Prostate gland (tissue), 2 donors: ENCODE measurements around the gene TPX2.

Experiments
- POLR2AphosphoS5 ChIP-seq: sonication (generic); formaldehyde crosslinking; IDR thresholded peaks from one replicate; pipeline ENCODE4 v1.6.1; 2017; ENCODE audit warnings: antibody characterized with exemption
- TF ChIP-seq, protein P1 (sequence below), 4 experiments: fragments of 200-600 bp in 2 of 4; fragments of 450-650 bp in 2 of 4; sonication (generic) in 2 of 4; IDR thresholded peaks; 1 replicate in 3 of 4; 2 replicates in 1 of 4; pipeline ENCODE4 v1.5.1; 2016 to 2019; ENCODE audit warnings: antibody characterized with exemption in 4 of 4, mild to moderate bottlenecking in 2 of 4, moderate library complexity in 2 of 4

DNA sequence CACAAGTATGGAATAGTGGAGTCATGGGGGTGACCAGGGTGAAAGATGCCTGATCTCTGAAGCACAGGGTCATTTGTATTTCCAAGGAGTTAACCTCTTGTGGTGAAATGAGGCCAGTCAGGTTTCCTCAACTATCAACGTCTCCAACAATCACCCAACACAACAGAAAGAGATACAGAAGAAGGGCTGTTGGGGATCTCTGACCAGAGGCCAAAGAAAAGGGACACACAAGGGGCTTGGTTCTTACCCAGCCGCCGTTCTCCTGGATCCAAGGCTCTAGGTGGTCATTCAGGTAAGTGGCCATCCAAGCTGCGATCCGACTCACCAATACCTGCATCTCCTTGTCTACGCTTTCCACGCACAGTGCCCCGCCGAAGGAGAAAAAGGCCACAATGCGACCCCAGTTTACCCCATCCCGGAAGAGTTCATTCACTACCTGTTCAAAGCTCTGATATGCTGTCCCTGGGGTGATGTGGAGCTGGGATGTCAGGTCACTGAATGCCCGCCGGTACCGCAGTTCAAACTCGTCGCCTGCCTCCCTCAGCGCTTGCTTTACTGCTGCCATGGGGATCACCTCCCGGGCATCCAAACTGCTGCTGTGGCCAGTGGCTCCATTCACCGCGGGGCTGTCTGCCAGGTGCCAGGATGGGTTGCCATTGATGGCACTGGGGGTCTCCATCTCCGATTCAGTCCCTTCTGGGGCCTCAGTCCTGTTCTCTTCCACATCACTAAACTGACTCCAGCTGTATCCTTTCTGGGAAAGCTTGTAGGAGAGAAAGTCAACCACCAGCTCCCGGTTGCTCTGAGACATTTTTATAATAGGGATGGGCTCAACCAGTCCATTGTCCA, 17.5 kb upstream of the TPX2 start:
- TF ChIP-seq, protein P1, sequence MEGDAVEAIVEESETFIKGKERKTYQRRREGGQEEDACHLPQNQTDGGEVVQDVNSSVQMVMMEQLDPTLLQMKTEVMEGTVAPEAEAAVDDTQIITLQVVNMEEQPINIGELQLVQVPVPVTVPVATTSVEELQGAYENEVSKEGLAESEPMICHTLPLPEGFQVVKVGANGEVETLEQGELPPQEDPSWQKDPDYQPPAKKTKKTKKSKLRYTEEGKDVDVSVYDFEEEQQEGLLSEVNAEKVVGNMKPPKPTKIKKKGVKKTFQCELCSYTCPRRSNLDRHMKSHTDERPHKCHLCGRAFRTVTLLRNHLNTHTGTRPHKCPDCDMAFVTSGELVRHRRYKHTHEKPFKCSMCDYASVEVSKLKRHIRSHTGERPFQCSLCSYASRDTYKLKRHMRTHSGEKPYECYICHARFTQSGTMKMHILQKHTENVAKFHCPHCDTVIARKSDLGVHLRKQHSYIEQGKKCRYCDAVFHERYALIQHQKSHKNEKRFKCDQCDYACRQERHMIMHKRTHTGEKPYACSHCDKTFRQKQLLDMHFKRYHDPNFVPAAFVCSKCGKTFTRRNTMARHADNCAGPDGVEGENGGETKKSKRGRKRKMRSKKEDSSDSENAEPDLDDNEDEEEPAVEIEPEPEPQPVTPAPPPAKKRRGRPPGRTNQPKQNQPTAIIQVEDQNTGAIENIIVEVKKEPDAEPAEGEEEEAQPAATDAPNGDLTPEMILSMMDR (IDR thresholded peaks at IDR 0.05) = no peak
- TF ChIP-seq POLR2AphosphoS5 = no peak
